ENCODE results near the gene MELTF.
"Not testable (repeated sequence)": the region's sequence is repeated elsewhere in the genome, so short reads cannot be mapped to it uniquely, and the experiment has no call there.

The MELTF gene

DNA sequence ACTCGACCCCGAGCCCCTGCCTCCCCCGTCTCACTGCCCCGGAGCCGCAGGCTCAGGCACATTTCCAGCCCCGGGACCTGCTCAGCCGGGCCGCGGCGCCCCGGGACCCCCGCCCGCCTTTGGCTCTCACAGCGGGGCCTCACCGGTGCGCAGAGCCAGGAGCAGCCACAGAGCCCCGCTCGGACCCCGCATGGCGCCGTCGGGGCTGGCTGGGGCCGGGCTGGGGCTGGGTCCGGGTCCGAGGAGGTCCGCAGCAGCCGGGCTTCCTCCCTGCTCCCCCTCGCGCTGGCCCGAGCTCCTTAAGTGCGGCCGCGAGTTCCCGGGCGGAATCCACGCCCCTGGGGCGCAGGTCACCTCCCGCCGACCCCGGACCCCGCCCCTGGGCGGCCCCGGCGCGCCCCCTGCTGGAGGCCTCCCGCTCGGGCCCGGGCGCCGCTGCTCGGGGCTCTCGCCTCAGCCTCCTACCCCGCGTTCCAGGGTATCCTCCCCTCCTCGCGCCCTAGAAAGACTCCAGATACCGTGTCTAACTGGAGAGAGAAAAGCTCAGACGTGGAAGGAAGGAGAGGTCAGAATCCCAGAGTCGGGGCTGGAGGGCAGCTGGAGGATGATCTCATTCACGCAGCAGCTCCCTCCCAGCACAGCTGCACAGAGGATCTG, at the start of gene MELTF:
TSS of gene MELTF (minus strand) at position 307 of the 657 bp plus-strand sequence. CDS start at position 192, 115 bp downstream.
- peak; percentile 47 to 73 (median 56) for DNase-seq (ENCODE audit: low read depth in 4 of 4, low spot score in 1 of 4)

DNA sequence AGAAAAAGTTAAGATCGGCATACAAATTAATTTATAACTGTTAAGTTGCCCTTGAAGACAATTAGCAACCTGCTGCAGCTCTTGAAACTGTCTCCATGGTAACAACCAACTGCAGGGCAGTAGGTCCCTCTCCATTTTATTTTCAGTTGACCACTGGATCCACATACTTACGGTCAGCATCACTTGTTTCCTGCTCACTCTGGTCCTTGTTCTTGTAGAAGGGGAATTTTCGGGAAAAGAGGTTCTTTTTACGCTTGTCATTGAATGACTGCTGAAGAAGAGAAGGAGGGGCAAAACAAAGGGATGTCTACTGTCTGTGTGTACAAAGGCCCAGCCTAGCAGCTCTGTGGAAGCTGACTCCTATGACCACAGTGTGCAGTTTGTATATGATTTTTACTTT, 46.8 kb upstream of the MELTF start:
- no peak for DNase-seq (ENCODE audit: low read depth in 4 of 4, low spot score in 1 of 4)

DNA sequence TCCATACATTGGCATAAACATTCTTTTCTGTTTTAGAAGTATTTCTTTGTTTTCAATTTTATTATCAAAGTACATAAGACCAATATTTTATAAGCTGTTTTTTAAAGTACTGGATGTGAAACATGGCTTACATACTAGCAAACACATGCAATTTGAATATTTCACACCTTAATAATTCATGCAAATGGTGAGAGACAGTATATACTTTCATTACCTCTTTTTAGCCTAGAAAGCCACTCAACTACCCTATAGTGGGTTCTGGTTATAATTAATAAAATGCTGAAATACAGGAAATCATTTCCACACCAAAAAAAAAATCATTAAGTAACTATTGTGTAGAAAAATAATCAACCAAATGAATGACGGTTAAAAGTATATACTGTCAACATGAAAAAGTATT, 38.5 kb upstream of the MELTF start:
- no peak for DNase-seq (ENCODE audit: low read depth in 4 of 4, low spot score in 1 of 4)

DNA sequence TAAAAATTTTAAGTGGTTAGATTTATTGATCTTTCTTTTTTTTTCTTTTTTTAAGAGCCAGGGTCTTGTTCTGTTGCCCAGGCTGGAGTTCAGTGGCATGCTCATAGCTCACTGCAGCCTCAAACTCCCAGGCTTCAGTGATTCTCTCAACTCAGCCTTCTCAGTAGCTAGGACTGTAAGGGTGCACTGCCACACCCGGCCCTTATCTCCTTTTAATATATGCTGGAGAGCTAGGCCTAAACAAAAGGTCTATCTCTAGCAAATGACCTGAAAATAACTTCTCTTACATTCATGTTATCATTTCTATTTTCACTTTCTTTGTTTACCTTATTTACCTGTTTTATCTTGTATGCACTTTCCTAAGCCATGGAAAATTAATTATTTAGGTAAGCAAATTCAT, 35.2 kb upstream of the MELTF start:
- no peak for DNase-seq (ENCODE audit: low read depth in 4 of 4, low spot score in 1 of 4)

DNA sequence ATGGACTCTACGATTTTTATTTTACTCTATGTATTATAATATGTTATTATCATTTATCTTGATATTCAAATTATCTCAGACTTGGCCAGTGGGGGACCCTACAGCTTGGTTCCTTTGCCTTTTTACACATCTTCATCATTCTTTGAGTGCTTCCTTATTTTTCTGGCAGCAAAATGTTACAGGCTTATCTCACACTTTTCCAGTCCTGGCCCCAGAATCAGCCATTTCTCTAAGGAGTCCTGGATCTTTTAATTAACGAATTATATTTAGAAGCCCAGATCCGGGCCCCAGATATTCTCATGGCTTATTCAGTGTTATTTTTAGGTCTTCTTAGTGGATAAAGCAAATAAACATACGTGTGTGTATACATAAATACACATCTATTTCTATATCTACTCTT, 32.8 kb upstream of the MELTF start:
- no peak for DNase-seq (ENCODE audit: low read depth in 4 of 4, low spot score in 1 of 4)

DNA sequence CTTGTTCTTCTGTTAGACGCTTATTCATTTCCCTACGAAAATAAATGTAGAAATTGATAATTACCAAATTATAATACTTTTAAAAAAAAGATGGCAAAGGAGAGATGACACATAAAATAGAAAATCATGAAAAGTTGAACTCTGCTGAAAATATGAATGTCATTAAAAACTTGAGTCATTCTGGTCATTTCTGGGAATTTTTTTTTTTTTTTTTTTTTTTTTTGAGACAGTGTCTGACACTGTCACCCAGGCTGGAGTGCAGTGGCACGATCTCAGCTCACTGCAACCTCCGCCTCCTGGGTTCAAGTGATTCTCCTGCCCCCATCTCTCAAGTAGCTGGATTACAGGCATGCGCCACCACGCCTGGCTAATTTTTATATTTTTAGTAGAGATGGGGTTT, 22.0 kb upstream of the MELTF start:
- not testable (repeated sequence) for DNase-seq (ENCODE audit: low read depth in 4 of 4, low spot score in 1 of 4)

DNA sequence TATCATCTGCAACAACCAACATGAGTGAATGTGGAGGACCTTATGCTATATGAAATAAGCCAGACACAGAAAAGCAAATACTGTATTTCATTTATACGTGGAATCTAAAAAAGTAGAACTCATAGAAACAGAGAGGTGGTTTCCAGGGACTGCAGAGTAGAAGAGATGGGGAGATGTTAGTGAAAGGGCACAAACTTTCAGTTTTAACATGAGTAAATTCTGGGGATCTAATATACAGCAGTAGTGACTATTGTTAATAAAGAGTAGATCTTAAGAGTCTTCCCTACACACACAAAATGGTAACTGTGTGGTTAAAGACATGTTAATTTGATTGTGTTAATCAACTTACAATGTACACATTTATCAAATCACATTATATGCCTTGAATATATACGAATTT, 20.9 kb upstream of the MELTF start:
- no peak for DNase-seq (ENCODE audit: low read depth in 4 of 4, low spot score in 1 of 4)

DNA sequence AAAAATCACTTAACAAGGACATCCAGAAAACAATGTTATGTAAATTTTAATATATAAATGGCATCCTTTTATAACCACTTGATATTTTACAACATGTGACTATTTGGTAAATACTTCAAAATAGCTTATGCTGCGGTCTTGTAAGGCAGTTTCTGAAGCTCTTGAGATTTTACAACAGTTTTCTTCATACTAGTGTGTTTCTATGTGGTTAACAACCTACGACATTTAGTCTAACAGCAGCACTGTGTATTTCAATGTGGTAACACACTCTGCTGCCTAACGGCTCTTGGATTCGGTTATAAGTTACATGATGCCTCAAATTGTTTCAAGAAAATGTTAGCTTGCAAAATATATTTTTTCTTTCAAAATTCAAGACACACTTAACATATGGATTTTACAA, 12.9 kb upstream of the MELTF start:
- no peak for DNase-seq (ENCODE audit: low read depth in 4 of 4, low spot score in 1 of 4)

DNA sequence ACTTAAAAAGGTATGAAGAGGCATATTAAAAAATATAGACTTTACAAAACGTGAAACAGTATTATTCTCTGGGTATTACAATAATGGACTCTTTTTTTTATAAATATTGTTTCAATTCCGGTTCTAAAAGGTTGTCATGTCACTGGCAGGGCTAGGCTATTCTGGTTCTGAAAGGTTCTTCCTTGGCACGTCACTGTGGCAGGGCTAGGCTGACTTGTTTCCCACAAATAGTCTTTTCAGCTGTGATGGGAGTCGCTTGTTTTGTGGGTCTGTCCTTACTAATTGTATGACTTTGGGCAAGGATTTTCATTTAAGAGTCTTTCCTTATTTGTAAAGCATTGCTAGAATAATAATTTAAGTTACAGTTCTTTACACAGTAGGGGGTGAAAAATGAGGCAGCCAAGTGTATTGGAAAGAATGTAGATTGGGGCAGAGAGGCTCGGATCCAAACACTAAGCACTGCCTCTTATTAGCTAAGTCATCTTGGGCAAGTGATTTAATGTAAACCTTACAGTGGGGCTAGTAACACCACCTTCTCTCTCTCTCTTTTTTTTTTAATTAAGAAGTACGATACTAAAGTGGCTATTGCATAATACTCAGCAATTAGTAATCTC, 12.4 kb upstream of the MELTF start:
- no peak for DNase-seq (ENCODE audit: low read depth in 4 of 4, low spot score in 1 of 4)

DNA sequence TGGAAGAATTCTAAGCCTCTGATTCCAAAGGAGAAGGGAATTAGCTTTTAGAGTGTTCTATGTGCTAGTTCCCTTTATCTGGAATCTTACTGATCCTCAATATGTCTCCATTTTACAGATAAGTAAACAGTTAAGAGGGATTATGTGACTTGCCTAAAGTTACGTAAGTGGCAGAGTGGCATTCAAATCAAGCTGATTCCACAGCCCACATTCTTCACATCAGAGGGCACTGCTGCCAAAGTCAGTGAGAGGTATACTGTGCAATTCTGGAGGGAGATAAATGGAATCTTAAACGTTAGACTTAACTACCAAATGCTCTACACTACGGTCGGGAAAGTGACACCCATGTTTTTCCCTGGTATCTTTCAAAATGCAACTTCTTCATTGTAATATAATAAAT, 11.0 kb upstream of the MELTF start:
- DNase-seq (ENCODE audit: low read depth in 4 of 4, low spot score in 1 of 4): no peak

DNA sequence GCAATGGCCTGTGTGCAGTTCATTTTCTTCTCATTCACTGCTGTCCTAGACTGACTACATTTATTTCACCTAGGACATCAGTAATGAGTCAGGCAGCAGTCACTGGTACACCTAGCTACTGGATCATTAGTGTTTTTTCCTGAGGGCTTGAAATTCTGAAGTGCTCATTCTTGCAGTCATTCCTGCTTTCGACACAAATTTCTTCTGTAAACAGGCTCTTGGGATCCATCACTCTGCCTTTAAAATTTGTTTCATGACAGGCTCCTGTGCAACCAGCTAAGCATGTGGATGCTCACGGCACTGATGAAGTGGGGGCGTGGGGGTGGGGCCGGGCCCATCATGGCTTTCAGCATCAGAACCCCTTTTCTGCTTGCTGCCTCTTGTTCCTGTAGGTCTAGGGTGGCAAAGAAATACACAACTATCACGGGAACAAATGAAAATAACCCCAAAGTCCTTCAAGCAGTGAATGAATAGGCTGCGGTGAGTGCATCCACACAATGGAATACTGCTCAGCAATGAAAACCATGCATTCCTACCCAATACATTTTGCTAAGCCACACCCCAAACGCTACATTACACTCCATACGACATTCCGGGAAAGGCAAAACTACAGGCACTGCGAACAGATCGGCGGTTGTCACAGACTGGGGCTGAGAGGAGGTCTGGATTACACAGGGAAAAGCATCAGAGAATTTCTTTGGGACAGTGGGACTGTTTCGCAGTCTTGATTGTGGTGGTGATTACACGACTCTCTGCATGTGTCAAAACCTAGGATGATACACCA, 9.3 kb upstream of the MELTF start:
- DNase-seq (ENCODE audit: low read depth in 4 of 4, low spot score in 1 of 4): no peak

DNA sequence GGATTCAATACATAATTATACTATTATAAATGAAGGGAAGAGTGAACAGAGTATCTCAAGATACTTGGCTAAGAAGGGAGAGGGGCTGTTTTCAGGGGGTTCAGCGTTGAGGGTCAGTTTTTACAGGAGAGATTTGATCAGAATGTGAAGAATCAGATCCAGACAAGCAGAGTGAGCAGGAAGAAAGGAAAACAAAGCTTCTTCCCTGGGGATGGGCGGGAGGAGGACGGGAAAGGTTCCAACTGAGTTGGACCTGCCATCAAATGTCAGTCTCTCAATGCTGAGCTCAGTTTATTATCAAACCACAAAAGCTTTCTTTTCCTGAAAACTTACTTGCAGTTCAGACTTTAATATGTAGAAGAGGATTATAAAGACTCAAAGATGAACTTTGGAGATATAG, 6.0 kb upstream of the MELTF start:
- DNase-seq (ENCODE audit: low read depth in 4 of 4, low spot score in 1 of 4): no peak

DNA sequence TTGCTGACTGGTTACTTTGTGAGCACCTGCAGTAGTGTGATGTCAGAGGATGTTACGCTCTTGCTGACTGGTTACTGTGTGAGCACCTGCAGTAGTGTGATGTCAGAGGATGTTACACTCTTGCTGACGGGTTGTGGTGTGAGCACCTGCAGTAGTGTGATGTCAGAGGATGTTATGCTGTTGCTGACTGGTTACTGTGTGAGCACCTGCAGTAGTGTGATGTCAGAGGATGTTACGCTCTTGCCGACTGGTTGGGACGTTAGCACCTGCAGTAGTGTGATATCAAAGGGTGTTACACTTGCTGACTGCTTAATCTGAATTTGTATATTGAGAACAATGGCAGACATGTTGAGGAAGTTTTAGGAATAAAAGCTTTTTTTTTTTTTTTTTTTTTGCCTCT, 5.2 kb upstream of the MELTF start:
- not testable (repeated sequence) for DNase-seq (ENCODE audit: low read depth in 4 of 4, low spot score in 1 of 4)

DNA sequence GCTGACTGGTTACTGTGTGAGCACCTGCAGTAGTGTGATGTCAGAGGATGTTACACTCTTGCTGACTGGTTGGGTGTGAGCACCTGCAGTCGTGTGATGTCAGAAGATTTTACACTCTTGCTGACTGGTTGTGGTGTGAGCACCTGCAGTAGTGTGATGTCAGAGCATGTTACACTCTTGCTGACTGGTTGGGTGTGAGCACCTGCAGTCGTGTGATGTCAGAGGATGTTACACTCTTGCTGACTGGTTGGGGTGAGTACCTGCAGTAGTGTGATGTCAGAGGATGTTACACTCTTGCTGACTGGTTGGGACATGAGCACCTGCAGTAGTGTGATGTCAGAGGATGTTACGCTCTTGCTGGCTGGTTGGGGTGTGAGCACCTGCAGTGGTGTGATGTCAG, 4.1 kb upstream of the MELTF start:
- DNase-seq (ENCODE audit: low read depth in 4 of 4, low spot score in 1 of 4): not testable (repeated sequence)

DNA sequence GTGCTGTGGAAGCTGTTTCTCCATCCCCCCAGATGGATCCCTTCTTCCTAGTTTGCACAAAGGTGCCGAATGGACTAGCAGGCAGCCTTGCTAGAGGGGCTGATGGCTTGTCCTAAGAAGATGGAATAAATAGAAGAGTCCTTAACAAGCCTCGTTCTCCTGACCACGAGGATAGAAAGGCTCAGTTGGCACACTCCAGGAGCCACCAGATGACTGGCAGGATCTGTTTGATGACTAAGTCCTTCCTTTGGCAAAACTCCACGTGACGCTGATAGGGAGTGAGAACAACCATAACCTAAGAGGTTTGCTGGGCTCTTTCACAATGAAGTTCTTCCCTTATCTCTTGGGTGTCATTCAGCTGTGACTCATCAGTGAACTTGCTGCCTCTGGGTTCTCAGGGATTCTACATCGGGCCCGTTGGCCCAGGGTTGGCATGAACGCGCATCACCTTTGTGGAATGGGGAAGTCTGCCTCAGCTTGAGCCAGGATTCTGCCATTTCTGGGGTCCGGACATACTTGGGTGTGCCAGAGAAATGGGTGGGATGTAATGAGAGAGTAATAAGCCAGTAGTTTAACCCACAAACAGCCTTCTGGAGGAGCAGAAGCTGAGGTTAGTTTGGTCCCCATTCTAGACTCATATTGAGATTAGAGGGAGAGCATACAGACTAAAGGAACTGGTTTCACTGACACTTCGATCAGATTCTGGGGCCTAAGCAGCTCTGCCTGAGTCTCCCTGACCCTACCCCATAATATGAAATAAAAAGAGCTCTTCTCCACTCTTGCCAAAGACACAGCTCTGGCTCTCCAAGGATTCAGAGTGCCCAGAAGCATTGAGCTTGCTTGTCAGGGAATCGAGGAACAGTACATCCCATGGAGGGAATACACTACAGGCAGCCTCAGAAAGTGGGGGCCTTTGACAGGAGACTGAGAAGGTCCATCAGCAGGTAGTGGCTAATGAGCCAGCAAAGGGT, 2.0 kb upstream of the MELTF start:
- peak in 1 of 4 experiments; percentile 20 for DNase-seq (ENCODE audit: low read depth in 4 of 4, low spot score in 1 of 4)

DNA sequence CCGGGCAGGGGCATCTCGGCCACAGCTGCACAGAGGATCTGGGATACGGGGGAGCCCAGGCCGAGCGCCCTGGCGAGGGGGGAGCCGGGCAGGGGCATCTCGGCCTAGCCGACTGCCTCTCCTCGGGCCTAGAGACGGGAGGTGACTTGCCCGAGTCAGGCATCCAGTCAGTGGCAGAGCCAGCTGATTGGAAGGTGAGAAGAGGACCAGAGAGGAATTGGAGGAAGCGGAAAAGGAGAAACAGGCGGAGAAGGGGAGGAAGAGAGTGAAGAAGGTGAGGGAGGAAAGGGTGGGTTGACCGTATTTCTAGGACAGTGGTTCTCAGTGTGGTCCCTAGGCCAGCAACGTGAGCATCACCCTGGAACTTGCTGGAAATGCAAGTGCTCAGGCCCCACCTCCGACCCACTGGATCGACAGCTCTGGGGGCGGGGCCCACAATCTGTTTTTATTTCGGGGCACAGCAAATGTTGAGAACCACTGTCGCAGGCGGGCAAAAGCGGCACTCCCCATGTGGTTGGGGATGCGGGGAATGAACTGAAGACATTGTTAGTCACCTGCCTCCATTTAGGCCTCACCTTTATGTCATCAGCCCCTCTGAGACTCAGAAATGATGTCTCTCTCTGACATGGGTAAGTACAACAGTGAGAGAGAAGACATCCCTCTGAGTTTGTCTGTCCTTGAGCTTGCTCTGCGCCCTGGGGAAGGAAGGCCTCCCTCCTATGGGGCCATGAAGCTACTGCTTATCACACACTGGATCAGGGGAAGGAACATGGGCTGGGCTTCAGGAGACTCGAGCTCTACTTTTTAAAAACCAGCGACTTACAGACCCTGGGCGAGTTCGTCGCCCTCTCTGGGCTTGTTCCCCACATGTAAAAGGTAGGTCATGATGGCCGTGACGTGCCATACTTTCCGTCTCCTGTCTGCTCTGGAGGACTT, 1.0 kb upstream of the MELTF start:
- no peak for DNase-seq (ENCODE audit: low read depth in 4 of 4, low spot score in 1 of 4)

DNA sequence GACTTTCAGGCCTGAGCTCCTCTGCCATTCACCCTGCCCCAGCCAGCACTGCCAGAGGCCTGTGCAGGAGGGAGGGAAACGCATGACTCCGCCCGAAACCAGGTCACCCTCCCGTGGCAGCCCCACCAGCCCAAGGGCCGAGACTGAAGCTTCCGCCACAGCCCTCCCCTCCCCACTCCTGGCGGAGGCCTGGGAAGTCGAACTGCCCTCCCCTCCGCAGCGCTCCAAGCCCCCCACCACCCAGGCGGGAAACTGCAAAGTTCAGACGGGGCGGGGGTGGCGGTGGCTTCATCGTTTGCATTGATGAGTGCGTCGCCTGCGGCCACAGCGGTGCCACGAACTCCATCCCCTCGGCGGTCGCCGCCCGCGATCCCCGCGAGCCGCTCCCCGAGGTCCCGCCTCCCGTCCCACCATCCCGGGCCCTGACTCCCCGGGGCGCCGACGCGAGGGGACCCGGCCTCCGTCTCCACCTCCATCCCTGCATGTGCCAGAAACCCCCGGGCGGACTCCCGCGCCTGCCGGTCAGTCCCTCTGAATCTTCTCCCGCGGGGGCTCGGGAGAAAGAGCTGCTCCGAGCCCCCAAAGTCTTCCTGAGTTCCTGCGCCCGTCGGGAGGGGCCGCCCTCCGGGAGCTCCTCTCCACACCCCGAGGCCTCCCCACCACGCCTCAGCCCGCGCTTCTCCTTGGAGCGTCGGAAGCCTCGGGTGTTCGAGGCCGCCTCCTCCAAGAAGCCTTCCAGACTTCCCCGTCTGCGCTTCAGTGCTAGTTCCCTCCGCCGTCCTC, 698 bp downstream of the MELTF start:
- DNase-seq (ENCODE audit: low read depth in 4 of 4, low spot score in 1 of 4): no peak

DNA sequence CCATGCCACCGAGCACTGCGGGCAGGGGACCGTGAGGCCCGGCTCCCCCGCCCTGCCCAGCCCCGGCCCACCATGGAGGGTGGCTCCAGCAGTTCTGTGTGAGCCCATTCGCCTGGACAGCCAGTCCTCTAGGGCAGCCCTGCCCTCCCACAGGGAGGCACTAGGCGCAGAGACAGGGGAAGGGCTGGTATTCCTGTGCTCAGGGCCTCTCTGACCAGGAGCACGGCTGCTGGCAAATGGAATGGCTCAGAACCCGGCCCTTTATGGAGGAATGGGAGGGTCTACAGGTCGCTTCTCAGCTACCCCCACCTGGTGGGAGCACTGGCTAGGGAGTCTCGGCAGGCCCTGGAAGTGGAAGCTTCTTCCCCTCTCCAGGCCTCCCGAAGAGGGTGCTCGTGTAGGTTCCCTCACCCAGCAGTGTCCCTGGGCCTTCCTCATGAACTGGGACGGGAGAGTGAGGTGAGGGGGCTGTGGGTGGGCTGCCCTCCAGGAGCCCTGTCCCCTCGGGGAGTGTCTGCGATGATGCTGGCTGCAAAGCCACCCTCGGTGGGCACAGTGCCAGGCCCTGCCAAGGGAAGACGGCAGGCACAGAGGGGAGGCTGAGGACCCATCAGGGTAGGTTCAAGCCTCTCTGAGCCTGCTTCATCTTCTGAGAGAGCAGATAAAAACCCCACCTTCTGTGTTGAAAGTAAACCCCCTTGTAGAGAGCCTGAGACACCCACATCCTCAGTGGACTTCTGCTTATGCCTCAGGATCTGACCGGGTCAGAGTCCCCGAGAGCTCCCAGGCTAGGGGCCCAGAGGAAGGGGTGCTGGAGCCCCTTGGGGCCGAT, 1.5 kb downstream of the MELTF start:
- no peak for DNase-seq (ENCODE audit: low read depth in 4 of 4, low spot score in 1 of 4)

Measured in stimulated activated CD4-positive, alpha-beta T cell treated with anti-CD3 and anti-CD28 coated beads, Interleukin-1b, Interleukin-23, amount 100 ng/mL, for 24 hours (primary cell).